Thoracic aorta (tissue), 2 donors: Measurements from ENCODE around the gene HRG. TPM values are rescaled to one million over a fixed set of nuclear protein-coding genes. Genes with fewer than 3 reads are reported as not detected.
"Not testable (repeated sequence)": the region's sequence is repeated elsewhere in the genome, so short reads cannot be mapped to it uniquely, and the experiment has no call there.

Source experiments
- ATAC-seq: fragments of 150-250 bp; one replicate; pipeline ENCODE4 v1.8.0; 2017; ENCODE audit warnings: low read depth; ENCODE audit not compliant: insufficient number of reproducible peaks, low FRiP score
- DNase-seq: peaks from one replicate; pipeline ENCODE4 v3.0.0-alpha.2; 2020; ENCODE audit warnings: low spot score
- H3K27ac ChIP-seq, 2 donors: fragments of 200-600 bp; sonication (generic); 1 replicate in 1 of 2; 2 replicates in 1 of 2; pipeline ENCODE4 v1.5.1; 2016; ENCODE audit warnings: mild to moderate bottlenecking in 2 of 2, moderate library complexity in 2 of 2
- H3K27me3 ChIP-seq: fragments of 200-600 bp; sonication (generic); replicated peaks from 2 replicates; pipeline ENCODE4 v1.6.0; 2016; ENCODE audit warnings: mild to moderate bottlenecking; ENCODE audit not compliant: insufficient read depth
- H3K36me3 ChIP-seq: fragments of 200-600 bp; sonication (generic); one replicate; pipeline ENCODE4 v1.5.1; 2016
- H3K4me1 ChIP-seq, 2 donors: fragments of 200-600 bp; sonication (generic); 1 replicate in 1 of 2; 2 replicates in 1 of 2; pipeline versions ENCODE4 v1.5.1 to v1.6.0; 2016; ENCODE audit warnings: low read depth in 2 of 2, mild to moderate bottlenecking in 1 of 2; ENCODE audit not compliant: control insufficient read depth in 1 of 2
- H3K4me3 ChIP-seq: fragments of 200-600 bp; sonication (generic); 2 replicates; pipeline ENCODE4 v1.5.1; 2016; ENCODE audit warnings: mild to moderate bottlenecking
- H3K9me3 ChIP-seq: fragments of 200-600 bp; sonication (generic); 2 replicates; pipeline ENCODE4 v1.5.1; 2016
- total RNA-seq, 2 donors: library from RNA; depleted of rRNA; stranded (reverse); fragments of >200 nt; gene quantifications; one replicate each; pipeline versions ENCODE4 v1.1.0 to v1.2.3, GENCODE V29; 2016
- TF ChIP-seq, protein P1 (sequence below): fragments of 200-600 bp; sonication (generic); IDR thresholded peaks from one replicate; pipeline ENCODE4 v1.5.1; 2019; ENCODE audit warnings: antibody characterized with exemption

The HRG gene
- total RNA-seq, 2 donors from 2014 or later, result not detected

DNA sequence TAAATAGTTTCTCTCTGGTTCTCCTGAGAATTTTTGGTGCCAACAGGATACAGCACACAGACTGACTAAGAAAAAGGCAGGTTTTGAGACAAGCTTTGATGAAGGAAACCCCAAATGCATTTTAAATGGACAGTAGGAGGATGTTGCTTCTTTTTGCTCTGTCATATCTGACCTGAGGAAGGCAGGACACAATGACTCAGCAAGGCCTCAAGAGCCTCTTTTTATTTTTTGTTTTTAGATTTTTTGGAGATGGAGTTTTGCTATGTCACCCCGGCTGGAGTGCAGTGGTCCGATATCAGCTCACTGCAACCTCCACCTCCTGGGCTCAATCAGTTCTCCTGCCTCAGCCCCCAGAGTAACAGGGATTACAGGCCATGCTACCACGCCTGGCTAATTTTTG lies 34.5 kb downstream of the HRG start:
- TF ChIP-seq, protein P1, sequence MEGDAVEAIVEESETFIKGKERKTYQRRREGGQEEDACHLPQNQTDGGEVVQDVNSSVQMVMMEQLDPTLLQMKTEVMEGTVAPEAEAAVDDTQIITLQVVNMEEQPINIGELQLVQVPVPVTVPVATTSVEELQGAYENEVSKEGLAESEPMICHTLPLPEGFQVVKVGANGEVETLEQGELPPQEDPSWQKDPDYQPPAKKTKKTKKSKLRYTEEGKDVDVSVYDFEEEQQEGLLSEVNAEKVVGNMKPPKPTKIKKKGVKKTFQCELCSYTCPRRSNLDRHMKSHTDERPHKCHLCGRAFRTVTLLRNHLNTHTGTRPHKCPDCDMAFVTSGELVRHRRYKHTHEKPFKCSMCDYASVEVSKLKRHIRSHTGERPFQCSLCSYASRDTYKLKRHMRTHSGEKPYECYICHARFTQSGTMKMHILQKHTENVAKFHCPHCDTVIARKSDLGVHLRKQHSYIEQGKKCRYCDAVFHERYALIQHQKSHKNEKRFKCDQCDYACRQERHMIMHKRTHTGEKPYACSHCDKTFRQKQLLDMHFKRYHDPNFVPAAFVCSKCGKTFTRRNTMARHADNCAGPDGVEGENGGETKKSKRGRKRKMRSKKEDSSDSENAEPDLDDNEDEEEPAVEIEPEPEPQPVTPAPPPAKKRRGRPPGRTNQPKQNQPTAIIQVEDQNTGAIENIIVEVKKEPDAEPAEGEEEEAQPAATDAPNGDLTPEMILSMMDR, result no peak
- DNase-seq, result no peak
- no peaks in the 10 kb centered on the region for H3K27me3 ChIP-seq
- peak overlapping the region in 1 of 2 donors; percentile 33 for H3K27ac ChIP-seq
- ATAC-seq, result no peak
- no peaks in the 10 kb centered on the region for H3K9me3 ChIP-seq
- peaks cover 3 to 14% of the 10 kb centered on the region in 2 donors for H3K4me1 ChIP-seq
- H3K4me3 ChIP-seq, result no peak overlapping the region
- H3K36me3 ChIP-seq, result no peaks in the 10 kb centered on the region

DNA sequence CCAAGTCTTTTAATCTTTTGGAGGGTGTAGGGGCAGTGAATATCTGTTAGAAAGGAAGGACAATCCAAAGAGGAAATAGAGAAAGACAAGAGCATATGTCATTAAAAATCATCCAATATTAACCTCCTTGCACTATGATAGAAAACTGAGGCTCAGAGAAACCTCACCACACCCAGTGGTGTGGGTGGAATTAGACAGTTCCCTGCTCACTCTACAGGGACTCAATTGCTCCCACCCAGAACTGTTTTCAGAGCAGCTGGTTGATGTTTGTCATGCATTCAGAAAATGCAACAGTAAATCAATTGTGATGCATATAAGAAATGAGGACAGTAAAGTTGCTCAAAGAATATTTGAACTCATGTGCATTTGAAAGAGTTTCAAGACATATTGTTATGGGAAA lies 36.6 kb downstream of the HRG start:
- not testable (repeated sequence) for H3K27ac ChIP-seq, H3K27me3 ChIP-seq, H3K4me3 ChIP-seq, DNase-seq, ATAC-seq, H3K9me3 ChIP-seq, H3K36me3 ChIP-seq
- H3K4me1 ChIP-seq, result peaks cover 3 to 14% of the 10 kb centered on the region in 2 donors

- DNase-seq (no peak), ATAC-seq (no peak)
- Histone ChIP-seq H3K27me3 (no peaks in the 10 kb centered on the region), H3K27ac (no peak overlapping the region), H3K36me3 (no peaks in the 10 kb centered on the region), H3K4me3 (no peak overlapping the region), H3K4me1 (no peaks in the 10 kb centered on the region), H3K9me3 (no peaks in the 10 kb centered on the region)
- TF ChIP-seq, protein P1, result no peak
These were observed 40.3 kb downstream of the HRG start for GRCh38 chr3:186705882-186706780.

DNA sequence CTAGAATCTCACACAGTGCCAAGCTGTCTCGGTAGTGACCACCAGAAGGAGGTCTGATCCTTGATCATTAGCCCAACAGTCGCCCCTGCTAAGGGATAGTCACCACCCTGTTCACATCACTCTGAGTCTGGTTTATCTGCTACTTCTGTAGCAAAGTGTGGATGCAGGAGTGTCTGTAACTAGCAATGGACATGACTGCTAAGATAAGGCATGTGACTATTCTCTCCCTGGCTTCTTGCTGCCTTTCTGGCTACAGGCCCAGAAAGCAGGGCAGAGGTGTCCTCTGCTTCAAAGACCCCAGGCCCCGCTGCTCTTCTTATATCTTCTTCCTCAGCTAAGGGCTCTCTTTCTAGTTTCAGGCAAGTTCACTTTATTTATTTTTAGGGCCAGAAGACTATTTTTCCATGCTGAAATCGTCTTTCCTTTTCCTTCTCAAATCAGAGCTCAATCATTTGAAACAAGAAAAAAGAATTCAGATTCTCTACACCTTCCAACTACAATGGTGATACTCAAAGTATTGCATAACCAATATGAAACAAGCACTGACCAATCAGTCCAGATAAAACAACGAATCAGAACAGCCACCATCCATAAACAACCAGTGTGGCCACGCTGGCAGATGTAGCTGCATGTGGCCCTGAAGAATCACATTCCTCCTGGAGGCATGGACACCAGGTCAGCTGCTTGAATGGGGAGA lies 43.3 kb downstream of the HRG start:
- no peaks in the 10 kb centered on the region for H3K27me3 ChIP-seq
- no peak overlapping the region for H3K27ac ChIP-seq
- TF ChIP-seq, protein P1, result no peak
- no peak for DNase-seq
- no peak for ATAC-seq
- no peak overlapping the region for H3K4me3 ChIP-seq
- no peaks in the 10 kb centered on the region for H3K9me3 ChIP-seq
- H3K4me1 ChIP-seq, result no peaks in the 10 kb centered on the region
- H3K36me3 ChIP-seq, result no peaks in the 10 kb centered on the region

DNA sequence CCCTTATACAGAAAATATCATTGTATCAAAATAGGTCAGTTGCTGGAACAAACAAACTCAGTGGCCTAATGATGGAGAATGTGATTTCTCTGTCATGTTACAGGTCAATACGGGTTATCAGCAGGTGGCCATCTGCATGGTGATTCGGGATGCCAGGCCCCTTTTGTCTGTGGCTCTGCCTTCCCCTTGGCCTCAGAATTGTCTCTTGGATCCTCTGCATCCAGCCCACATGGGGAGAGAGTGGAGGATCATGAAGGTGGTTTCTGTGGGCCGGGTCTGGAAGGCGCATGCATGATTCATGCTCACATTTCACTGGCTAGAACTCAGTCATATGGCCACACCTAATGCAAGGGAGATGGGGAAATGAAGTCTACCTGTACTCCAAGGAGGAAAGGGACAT lies 44.9 kb downstream of the HRG start:
- not testable (repeated sequence) for H3K9me3 ChIP-seq, H3K27me3 ChIP-seq, H3K4me3 ChIP-seq, H3K4me1 ChIP-seq, H3K36me3 ChIP-seq, DNase-seq, H3K27ac ChIP-seq, ATAC-seq

DNA sequence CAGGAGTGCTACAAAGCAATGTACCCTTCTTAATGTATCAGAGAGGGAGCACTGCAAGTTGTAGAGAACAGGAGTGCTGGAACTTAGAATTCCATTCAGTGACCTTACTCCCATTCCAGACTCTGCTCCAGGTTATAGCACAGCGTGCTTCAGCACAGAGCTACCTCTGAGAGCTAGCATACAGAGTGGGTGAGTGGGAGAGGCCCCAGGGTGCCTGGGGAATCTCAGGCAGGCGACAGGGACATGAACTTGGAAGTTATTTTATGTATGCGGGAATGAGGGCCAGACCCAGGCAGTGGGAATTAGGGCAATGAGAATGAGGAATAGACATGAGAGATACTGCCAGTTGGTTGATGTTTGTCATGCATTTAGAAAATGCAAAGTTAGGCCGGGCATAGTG lies 47.7 kb downstream of the HRG start:
- no peaks in the 10 kb centered on the region for H3K9me3 ChIP-seq
- H3K4me3 ChIP-seq, result no peak overlapping the region
- H3K4me1 ChIP-seq, result no peaks in the 10 kb centered on the region
- ATAC-seq (no peak), DNase-seq (no peak)
- no peaks in the 10 kb centered on the region for H3K27me3 ChIP-seq
- H3K27ac ChIP-seq, result no peak overlapping the region
- TF ChIP-seq, protein P1, result no peak
- H3K36me3 ChIP-seq, result no peaks in the 10 kb centered on the region
